Loucy (cell line): Measurements from ENCODE around the gene IDUA.

Source experiments
- H2AFZ ChIP-seq: fragments of 200-600 bp; sonication (generic); 2 replicates; pipeline ENCODE4 v1.6.0; 2016; ENCODE audit warnings: antibody characterized with exemption, mild to moderate bottlenecking, low read length, moderate library complexity
- H3F3A ChIP-seq: fragments of 200-600 bp; 2 replicates; pipeline ENCODE4 v1.6.0; 2016; ENCODE audit warnings: antibody characterized with exemption, low read depth, mild to moderate bottlenecking
- H3K27me3 ChIP-seq: fragments of 200-600 bp; sonication (generic); 2 replicates; pipeline ENCODE4 v1.6.1; 2014; ENCODE audit warnings: low read length, mild to moderate bottlenecking; ENCODE audit not compliant: insufficient read depth, poor library complexity, severe bottlenecking
- H3K36me3 ChIP-seq: fragments of 200-600 bp; sonication (generic); 2 replicates; pipeline ENCODE4 v1.6.1; 2016; ENCODE audit warnings: low read length; ENCODE audit not compliant: insufficient read depth
- H3K4me1 ChIP-seq: fragments of 200-600 bp; sonication (generic); 2 replicates; pipeline ENCODE4 v1.5.1; 2014; ENCODE audit warnings: low read length, mild to moderate bottlenecking; ENCODE audit not compliant: insufficient read depth, poor library complexity, severe bottlenecking
- H3K4me2 ChIP-seq: fragments of 200-600 bp; sonication (generic); 2 replicates; pipeline ENCODE4 v1.6.0; 2014; ENCODE audit warnings: antibody characterized with exemption, low read length, low read depth, mild to moderate bottlenecking; ENCODE audit not compliant: poor library complexity, severe bottlenecking
- H3K4me3 ChIP-seq: fragments of 200-600 bp; sonication (generic); 2 replicates; pipeline ENCODE4 v1.5.1; 2014; ENCODE audit warnings: low read length, mild to moderate bottlenecking, mixed read lengths; ENCODE audit not compliant: poor library complexity, severe bottlenecking
- H3K79me2 ChIP-seq: fragments of 200-600 bp; sonication (generic); 2 replicates; pipeline ENCODE4 v1.6.1; 2014; ENCODE audit warnings: low read length; ENCODE audit not compliant: insufficient read depth
- H3K9ac ChIP-seq: fragments of 200-600 bp; sonication (generic); 2 replicates; pipeline ENCODE4 v1.6.0; 2014; ENCODE audit warnings: mild to moderate bottlenecking, low read depth, low read length, moderate library complexity; ENCODE audit not compliant: poor library complexity, severe bottlenecking
- H3K9me2 ChIP-seq: fragments of 200-600 bp; sonication (generic); replicated peaks from 2 replicates; pipeline ENCODE4 v1.6.1; 2016; ENCODE audit warnings: low read depth, low read length, mixed read lengths
- H3K9me3 ChIP-seq: fragments of 200-600 bp; sonication (generic); 2 replicates; pipeline ENCODE4 v1.6.1; 2014; ENCODE audit warnings: mild to moderate bottlenecking, antibody characterized with exemption, low read length, low read depth; ENCODE audit not compliant: insufficient read depth
- H4K20me1 ChIP-seq: fragments of 200-600 bp; sonication (generic); 2 replicates; pipeline ENCODE4 v1.6.0; 2014; ENCODE audit warnings: antibody characterized with exemption, low read length, mild to moderate bottlenecking; ENCODE audit not compliant: insufficient read depth, poor library complexity, severe bottlenecking
- EZH2phosphoT487 ChIP-seq: fragments of 200-600 bp; IDR thresholded peaks from 2 replicates; pipeline ENCODE4 v1.6.1; 2018; ENCODE audit warnings: antibody characterized with exemption, mild to moderate bottlenecking, moderate library complexity, borderline replicate concordance
- TF ChIP-seq, protein P1 (sequence below): fragments of 200-600 bp; sonication (generic); conservative IDR thresholded peaks from 2 replicates; pipeline ENCODE4 v1.5.1; 2014; ENCODE audit warnings: mild to moderate bottlenecking, antibody characterized with exemption, low read length

IDUA gene

DNA sequence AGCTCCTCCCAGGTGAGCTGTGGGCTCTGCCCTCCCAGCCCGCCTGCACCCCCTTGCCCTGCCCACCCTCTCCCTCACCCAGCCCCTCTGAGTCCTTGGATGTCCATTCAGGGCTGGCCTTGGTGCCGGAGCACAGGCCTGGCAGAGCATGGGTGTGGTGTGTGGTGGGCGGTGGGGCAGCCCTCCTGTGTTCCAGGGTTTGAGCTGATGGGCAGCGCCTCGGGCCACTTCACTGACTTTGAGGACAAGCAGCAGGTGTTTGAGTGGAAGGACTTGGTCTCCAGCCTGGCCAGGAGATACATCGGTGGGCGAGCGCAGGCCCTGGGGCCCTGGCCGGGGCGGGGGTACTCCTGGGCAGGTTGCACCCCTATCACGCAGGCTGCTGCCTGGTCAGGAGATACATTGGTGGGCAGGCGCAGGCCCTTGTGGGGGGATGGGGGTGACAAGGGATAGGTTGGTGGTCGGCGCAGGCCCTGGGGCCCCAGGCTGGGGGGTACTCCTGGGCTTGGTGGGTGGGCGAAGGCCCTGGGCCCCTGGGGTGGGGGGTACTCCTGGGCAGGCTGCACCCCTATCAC lies 13.9 kb downstream of the IDUA start:
- no peak overlapping the region for H2AFZ ChIP-seq
- no peaks in the 10 kb centered on the region for H3K4me1 ChIP-seq
- H3K36me3 ChIP-seq = no peaks in the 10 kb centered on the region
- no peak overlapping the region for H3K4me2 ChIP-seq
- TF ChIP-seq, protein P1, sequence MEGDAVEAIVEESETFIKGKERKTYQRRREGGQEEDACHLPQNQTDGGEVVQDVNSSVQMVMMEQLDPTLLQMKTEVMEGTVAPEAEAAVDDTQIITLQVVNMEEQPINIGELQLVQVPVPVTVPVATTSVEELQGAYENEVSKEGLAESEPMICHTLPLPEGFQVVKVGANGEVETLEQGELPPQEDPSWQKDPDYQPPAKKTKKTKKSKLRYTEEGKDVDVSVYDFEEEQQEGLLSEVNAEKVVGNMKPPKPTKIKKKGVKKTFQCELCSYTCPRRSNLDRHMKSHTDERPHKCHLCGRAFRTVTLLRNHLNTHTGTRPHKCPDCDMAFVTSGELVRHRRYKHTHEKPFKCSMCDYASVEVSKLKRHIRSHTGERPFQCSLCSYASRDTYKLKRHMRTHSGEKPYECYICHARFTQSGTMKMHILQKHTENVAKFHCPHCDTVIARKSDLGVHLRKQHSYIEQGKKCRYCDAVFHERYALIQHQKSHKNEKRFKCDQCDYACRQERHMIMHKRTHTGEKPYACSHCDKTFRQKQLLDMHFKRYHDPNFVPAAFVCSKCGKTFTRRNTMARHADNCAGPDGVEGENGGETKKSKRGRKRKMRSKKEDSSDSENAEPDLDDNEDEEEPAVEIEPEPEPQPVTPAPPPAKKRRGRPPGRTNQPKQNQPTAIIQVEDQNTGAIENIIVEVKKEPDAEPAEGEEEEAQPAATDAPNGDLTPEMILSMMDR = no peak
- no peak for TF ChIP-seq EZH2phosphoT487
- no peaks in the 10 kb centered on the region for H4K20me1 ChIP-seq
- no peaks in the 10 kb centered on the region for H3K27me3 ChIP-seq
- no peaks in the 10 kb centered on the region for H3K79me2 ChIP-seq
- no peak overlapping the region for H3K4me3 ChIP-seq
- no peaks in the 10 kb centered on the region for H3K9me2 ChIP-seq
- no peaks in the 10 kb centered on the region; the same call in 1 of the 2 replicates for H3K9me3 ChIP-seq
- no peaks in the 10 kb centered on the region for H3F3A ChIP-seq
- H3K9ac ChIP-seq = no peak overlapping the region

DNA sequence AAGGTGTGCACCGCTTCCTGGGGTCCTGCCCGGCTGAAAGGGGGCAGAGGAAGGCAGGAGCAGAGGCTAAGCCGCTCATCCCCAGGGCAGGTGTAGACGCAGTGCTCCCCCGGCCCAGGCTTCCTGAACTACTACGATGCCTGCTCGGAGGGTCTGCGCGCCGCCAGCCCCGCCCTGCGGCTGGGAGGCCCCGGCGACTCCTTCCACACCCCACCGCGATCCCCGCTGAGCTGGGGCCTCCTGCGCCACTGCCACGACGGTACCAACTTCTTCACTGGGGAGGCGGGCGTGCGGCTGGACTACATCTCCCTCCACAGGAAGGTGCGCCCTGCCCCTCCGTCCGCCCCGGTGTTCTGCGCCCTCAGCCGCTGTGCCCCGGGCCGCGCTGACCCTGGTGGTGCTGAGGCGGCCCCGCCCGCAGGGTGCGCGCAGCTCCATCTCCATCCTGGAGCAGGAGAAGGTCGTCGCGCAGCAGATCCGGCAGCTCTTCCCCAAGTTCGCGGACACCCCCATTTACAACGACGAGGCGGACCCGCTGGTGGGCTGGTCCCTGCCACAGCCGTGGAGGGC lies 14.8 kb downstream of the IDUA start:
- H2AFZ ChIP-seq = no peak overlapping the region
- H3K4me3 ChIP-seq = no peak overlapping the region
- no peaks in the 10 kb centered on the region; the same call in 1 of the 2 replicates for H3K9me3 ChIP-seq
- no peaks in the 10 kb centered on the region for H3F3A ChIP-seq
- no peak overlapping the region for H3K4me2 ChIP-seq
- H3K27me3 ChIP-seq = no peaks in the 10 kb centered on the region
- no peaks in the 10 kb centered on the region for H4K20me1 ChIP-seq
- H3K79me2 ChIP-seq = no peaks in the 10 kb centered on the region
- H3K9me2 ChIP-seq = no peaks in the 10 kb centered on the region
- H3K36me3 ChIP-seq = no peaks in the 10 kb centered on the region
- TF ChIP-seq, protein P1 = no peak
- no peak for TF ChIP-seq EZH2phosphoT487
- H3K4me1 ChIP-seq = no peaks in the 10 kb centered on the region
- no peak overlapping the region for H3K9ac ChIP-seq

DNA sequence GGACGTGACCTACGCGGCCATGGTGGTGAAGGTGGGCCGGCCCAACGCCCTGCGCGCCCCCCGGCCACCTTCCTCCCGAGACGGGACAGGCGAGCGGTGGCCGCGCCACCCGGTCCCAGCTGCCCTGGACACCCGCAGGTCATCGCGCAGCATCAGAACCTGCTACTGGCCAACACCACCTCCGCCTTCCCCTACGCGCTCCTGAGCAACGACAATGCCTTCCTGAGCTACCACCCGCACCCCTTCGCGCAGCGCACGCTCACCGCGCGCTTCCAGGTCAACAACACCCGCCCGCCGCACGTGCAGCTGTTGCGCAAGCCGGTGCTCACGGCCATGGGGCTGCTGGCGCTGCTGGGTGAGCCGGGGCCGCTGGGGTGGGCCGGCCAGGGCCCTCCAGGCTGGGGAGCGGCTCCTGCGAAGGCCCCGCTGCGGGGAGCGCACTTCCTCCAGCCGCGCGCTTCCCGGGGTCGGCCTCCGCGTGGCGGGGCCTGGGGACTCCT lies 15.3 kb downstream of the IDUA start:
- Histone ChIP-seq H3K4me2 (no peak overlapping the region), H2AFZ (no peak overlapping the region), H4K20me1 (no peaks in the 10 kb centered on the region), H3K79me2 (no peaks in the 10 kb centered on the region), H3K9ac (no peak overlapping the region), H3K27me3 (no peaks in the 10 kb centered on the region), H3K4me1 (no peaks in the 10 kb centered on the region), H3K4me3 (no peak overlapping the region), H3F3A (no peaks in the 10 kb centered on the region), H3K9me2 (no peaks in the 10 kb centered on the region), H3K36me3 (no peaks in the 10 kb centered on the region), H3K9me3 (no peaks in the 10 kb centered on the region; the same call in 1 of the 2 replicates)
- TF ChIP-seq, protein P1 = no peak
- TF ChIP-seq EZH2phosphoT487 = no peak
